Progenitor cell of endocrine pancreas (in vitro differentiated cells): ENCODE data around the gene DGKQ. TPM values are rescaled to one million over a fixed set of nuclear protein-coding genes. Genes with fewer than 3 reads are reported as not detected.
"Not testable (repeated sequence)": the region's sequence is repeated elsewhere in the genome, so short reads cannot be mapped to it uniquely, and the experiment has no call there.

ENCODE experiments used
- DNase-seq: peaks from one replicate; pipeline ENCODE4 v3.0.0; 2021; ENCODE audit warnings: low spot score; ENCODE audit not compliant: unreplicated experiment
- H3K27ac Mint-ChIP-seq: 2 replicates; pipeline ENCODE4 v1.8.0; 2021; ENCODE audit warnings: mild to moderate bottlenecking, moderate library complexity, mixed read lengths
- H3K27me3 Mint-ChIP-seq: 2 replicates; pipeline ENCODE4 v1.8.0; 2021; ENCODE audit warnings: mixed read lengths
- H3K36me3 Mint-ChIP-seq: 2 replicates; pipeline ENCODE4 v1.8.0; 2022; ENCODE audit warnings: mixed read lengths; ENCODE audit not compliant: insufficient read depth
- H3K4me1 Mint-ChIP-seq: 2 replicates; pipeline ENCODE4 v1.8.0; 2021; ENCODE audit warnings: low read depth, mixed read lengths
- H3K4me3 Mint-ChIP-seq: 2 replicates; pipeline ENCODE4 v1.8.0; 2021; ENCODE audit warnings: low read depth, mild to moderate bottlenecking, moderate library complexity, mixed read lengths
- H3K9me3 Mint-ChIP-seq: 2 replicates; pipeline ENCODE4 v1.8.0; 2021; ENCODE audit warnings: low read depth, mixed read lengths
- CTCF ChIP-seq: fragments of 200-600 bp; sonication (generic); IDR thresholded peaks from one replicate; pipeline ENCODE4 v1.5.0; 2021; ENCODE audit warnings: antibody characterized with exemption, mild to moderate bottlenecking; ENCODE audit not compliant: unreplicated experiment
- total RNA-seq: library from RNA; stranded (reverse); gene quantifications from 2 replicates; pipeline ENCODE4 v1.2.1, GENCODE V29; 2021

DGKQ gene
- total RNA-seq, 1 donor from 2014 or later, result 24.9 TPM

DNA sequence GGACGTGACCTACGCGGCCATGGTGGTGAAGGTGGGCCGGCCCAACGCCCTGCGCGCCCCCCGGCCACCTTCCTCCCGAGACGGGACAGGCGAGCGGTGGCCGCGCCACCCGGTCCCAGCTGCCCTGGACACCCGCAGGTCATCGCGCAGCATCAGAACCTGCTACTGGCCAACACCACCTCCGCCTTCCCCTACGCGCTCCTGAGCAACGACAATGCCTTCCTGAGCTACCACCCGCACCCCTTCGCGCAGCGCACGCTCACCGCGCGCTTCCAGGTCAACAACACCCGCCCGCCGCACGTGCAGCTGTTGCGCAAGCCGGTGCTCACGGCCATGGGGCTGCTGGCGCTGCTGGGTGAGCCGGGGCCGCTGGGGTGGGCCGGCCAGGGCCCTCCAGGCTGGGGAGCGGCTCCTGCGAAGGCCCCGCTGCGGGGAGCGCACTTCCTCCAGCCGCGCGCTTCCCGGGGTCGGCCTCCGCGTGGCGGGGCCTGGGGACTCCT, 28.8 kb upstream of the DGKQ start:
- no peak overlapping the region for H3K4me3 Mint-ChIP-seq
- peaks cover 55% of the 10 kb centered on the region for H3K27me3 Mint-ChIP-seq

GRCh38 chr4:1001561-1002130, 28.3 kb upstream of the DGKQ start:
- Mint-ChIP-seq H3K4me1 (peaks cover 1% of the 10 kb centered on the region), H3K9me3 (no peaks in the 10 kb centered on the region), H3K27ac (no peak overlapping the region), H3K36me3 (peaks cover 2% of the 10 kb centered on the region), H3K4me3 (no peak overlapping the region), H3K27me3 (peaks cover 54% of the 10 kb centered on the region)
- no peak for DNase-seq
- TF ChIP-seq CTCF, result no peak

More for the DNA sequence above, 28.8 kb upstream of the DGKQ start:
- no peaks in the 10 kb centered on the region for H3K9me3 Mint-ChIP-seq
- peaks cover 2% of the 10 kb centered on the region for H3K36me3 Mint-ChIP-seq
- H3K27ac Mint-ChIP-seq, result no peak overlapping the region
- peaks cover 1% of the 10 kb centered on the region for H3K4me1 Mint-ChIP-seq
- DNase-seq, result no peak
- no peak for TF ChIP-seq CTCF

DNA sequence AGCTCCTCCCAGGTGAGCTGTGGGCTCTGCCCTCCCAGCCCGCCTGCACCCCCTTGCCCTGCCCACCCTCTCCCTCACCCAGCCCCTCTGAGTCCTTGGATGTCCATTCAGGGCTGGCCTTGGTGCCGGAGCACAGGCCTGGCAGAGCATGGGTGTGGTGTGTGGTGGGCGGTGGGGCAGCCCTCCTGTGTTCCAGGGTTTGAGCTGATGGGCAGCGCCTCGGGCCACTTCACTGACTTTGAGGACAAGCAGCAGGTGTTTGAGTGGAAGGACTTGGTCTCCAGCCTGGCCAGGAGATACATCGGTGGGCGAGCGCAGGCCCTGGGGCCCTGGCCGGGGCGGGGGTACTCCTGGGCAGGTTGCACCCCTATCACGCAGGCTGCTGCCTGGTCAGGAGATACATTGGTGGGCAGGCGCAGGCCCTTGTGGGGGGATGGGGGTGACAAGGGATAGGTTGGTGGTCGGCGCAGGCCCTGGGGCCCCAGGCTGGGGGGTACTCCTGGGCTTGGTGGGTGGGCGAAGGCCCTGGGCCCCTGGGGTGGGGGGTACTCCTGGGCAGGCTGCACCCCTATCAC, 27.4 kb upstream of the DGKQ start:
- Mint-ChIP-seq H3K27me3 (peaks cover 48% of the 10 kb centered on the region), H3K27ac (no peak overlapping the region), H3K9me3 (no peaks in the 10 kb centered on the region), H3K4me3 (no peak overlapping the region), H3K36me3 (peaks cover 2% of the 10 kb centered on the region), H3K4me1 (peaks cover 1% of the 10 kb centered on the region)
- no peak for DNase-seq
- no peak for TF ChIP-seq CTCF

DNA sequence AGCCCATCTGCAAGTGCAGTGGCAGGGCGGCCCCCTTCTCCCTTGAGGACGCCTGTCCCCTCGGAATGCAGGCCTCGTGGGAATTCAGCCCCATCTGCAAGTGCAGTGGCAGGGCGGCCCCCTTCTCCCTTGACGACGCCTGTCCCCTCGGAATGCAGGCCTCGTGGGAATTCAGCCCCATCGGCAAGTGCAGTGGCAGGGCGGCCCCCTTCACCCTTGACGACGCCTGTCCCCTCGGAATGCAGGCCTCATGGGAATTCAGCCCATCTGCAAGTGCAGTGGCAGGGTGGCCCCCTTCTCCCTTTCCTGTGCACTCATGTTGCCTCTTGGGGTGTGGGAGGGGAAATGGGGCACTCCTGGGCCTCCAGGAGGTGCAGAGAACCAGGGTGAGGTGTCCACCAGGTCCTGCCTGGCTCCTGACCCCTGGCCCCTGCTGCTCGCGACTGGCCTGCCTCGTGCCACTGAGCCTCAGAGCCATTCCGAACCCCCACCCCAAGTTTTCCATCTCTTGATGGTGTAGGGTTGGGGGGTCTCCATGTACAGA, 26.6 kb upstream of the DGKQ start:
- peaks cover 2% of the 10 kb centered on the region for H3K36me3 Mint-ChIP-seq
- H3K27ac Mint-ChIP-seq, result no peak overlapping the region
- H3K4me1 Mint-ChIP-seq, result peaks cover 1% of the 10 kb centered on the region
- H3K4me3 Mint-ChIP-seq, result no peak overlapping the region
- no peak for DNase-seq
- no peaks in the 10 kb centered on the region for H3K9me3 Mint-ChIP-seq
- no peak for TF ChIP-seq CTCF
- peaks cover 45% of the 10 kb centered on the region for H3K27me3 Mint-ChIP-seq

DNA sequence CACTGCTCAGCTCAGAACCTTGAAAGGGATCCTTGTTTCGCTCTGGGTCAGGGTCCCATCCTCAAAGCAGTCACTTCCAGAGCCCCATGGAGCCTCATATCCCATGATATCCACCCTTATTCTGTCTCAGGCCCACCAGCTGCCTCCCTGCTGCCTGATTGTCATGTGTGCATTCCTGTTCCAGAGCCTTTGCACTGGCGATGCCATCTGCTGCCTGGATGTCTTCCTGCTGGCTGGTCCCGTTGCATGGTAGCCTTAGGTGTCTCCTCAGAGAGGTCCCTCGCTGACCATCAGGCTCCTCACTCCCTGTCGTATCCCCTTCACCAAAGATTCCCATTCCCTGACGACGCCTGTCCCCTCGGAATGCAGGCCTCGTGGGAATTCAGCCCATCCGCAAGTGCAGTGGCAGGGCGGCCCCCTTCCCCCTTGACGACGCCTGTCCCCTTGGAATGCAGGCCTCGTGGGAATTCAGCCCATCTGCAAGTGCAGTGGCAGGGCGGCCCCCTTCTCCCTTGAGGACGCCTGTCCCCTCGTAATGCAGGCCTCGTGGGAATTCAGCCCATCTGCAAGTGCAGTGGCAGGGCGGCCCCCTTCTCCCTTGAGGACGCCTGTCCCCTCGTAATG, 26.0 kb upstream of the DGKQ start:
- peaks cover 40% of the 10 kb centered on the region for H3K27me3 Mint-ChIP-seq
- H3K9me3 Mint-ChIP-seq, H3K36me3 Mint-ChIP-seq, H3K4me1 Mint-ChIP-seq, H3K27ac Mint-ChIP-seq, DNase-seq, H3K4me3 Mint-ChIP-seq: not testable (repeated sequence)
